ENCODE results near the gene B3GALT5.

B3GALT5 gene

DNA sequence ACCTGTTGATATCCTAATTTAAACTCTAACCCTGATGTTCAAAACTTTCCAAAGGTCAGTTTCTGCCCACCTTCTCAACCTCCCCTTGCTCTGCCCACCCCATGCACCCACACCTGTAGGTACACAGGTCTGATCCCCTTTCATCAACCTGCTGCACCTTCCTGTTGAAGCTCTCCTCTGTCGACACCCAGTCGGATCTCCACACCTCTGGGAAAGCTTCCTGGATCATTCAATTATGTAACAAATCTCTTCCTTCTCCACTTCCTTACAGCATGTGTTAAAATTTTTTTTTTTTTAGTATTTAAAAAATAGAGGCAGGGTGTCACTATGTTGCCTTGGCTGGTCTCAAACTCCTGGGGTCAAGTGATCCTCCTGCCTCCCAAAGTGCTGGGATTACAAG is 87.6 kb downstream of the B3GALT5 start:
- DNase-seq (ENCODE audit: low spot score) = no peak

DNA sequence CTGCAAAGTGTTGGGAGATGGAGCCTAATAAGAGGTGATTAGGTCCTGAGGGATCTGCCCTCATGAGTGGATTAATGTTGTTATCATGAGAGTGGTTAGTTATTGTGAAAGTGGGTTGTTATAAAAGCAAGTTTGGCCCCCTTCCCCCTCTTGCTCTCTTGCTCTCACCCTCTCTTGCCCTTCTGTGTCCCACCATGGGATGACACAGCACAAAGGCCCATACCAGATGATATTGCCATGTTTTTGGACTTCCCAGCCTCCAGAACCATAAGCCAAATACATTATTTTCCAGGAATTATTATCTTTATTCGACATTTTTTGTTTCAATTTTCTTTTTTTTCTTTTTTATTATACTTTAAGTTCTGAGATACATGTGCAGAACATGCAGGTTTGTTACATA is 90.8 kb downstream of the B3GALT5 start:
- no peak for DNase-seq (ENCODE audit: low spot score)

DNA sequence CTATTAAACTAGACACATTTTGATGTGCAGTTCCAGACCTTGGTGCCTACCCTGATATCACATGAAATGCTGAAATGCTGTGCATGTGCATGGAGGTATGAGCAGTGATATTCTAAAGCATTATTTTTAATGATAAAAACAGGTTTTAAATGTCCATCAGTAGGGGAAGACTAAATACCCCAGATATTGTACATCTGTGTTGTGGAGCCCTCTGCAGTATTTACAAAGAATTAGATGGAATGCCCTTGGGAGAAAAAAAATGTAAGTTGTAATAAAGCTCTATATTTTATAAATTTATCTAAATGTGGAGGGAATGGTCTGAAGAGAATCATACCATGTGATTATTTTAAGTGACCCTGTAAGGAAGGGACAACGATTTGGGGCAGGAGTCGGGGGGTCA is 93.1 kb downstream of the B3GALT5 start:
- DNase-seq (ENCODE audit: low spot score) = no peak

DNA sequence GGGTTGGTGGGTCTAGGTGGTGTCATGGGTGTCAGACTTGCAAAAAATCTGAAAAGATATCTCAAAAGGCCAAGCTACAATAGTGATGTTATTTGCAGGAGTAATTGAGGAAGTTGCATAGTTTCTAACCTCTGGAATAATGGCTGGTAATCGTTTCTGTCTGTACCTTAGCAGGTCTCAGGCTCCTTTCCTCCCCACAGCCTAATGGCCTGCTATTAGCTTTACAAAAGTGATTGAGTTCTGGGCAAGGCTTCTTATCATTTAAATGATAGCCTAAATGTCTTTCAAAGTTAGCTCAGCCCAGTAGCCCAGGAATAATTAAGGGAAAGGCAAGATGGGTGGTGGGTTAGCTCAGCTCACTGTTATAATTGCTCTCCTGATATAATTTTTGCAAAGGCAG is 94.6 kb downstream of the B3GALT5 start:
- no peak for DNase-seq (ENCODE audit: low spot score)

DNA sequence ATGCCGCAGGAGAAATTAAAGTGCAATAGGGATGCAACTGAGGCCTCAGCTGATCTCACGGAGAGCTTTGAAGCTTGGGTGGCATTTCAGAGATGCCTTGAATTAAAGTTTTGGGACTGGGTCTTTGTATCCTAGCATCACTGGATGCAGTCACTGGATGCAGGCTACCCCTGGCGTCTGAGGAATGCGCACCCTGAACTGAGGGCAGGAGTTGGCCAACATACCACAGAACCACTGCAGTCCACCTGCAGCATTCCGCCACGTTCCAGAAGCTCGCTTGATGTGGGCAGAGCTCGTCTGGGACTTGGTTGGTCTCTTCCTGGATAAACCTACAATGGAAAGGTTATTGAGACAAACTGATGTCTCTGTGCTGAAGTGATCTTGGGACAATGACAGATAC is 98.1 kb downstream of the B3GALT5 start:
- no peak for DNase-seq (ENCODE audit: low spot score)

DNA sequence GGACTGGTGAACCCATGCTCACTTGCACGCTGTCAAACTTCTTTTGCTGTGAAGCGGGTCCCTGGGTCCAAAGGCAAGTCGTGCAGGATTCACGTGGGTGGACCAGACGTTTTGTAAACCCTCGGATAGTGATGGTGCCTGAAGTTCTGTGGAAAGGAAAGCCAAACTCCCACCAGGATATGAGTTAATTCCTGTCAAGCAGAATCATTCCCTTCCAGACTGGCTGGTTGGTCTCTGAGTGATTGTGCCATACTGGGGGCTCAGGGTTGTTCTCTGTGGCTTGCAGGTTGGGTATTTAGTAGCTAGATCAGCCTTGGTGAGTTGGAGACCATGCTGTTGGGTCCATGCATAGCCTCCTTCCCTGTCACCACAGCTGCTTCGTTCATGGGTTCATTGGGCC is 99.5 kb downstream of the B3GALT5 start:
- no peak for DNase-seq (ENCODE audit: low spot score)

DNA sequence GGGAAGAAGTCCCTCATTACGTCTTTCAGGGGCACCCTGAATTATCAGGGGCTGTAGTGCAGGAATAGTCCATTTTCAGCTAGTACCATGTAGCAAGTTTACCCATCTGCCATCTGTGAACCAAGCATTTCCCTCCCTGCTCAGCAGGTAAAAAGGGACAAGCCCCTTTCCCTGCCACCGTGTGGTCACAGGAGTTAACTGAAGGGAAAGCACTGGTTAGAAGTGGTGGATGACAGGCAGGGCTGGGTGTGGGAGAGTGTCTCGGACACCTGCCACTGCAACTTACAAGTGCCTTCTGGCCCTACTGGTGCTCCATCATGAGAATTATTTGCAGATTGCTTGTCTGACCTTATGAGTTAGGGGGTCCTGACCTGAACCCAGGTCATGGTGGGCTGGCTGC is 100.2 kb downstream of the B3GALT5 start:
- DNase-seq (ENCODE audit: low spot score) = no peak

DNA sequence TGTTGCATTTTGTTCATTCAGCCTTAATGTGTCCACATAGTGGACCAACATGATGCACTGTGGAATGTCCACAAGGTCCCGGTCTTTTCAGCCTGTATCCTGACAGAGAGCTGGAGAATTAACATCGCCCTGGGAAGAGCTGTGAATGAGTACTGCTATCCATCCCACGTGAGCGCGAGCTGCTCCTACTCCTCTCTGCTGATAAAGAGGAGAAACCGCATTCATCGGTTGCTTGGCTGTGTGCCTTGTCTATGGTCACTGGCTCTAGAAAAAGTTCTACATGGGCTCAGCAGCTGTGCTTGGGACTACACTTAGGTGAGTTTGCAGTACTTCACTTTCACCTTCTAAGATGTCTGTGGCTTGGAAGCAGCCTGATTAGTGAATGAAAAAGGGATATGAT is 101.2 kb downstream of the B3GALT5 start:
- DNase-seq (ENCODE audit: low spot score) = no peak

DNA sequence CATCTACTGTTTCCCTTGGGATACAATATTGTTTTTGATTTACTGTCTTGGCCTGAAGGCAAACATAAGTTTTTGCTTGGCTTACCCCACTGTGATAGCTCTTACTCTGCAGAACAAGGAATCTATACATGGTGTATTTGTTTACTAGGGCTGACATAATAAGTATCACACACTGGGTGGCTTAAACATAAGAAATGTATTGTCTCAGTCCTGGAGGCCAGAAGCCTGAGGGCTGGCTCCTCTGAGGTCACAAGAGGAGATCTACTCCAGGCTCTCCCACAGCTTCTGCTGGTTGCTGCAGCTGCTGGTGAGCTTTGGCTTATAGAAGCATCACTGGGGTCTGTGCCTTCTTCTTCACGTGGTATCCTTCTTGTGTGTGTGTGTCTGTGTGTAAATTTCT is 101.6 kb downstream of the B3GALT5 start:
- no peak for DNase-seq (ENCODE audit: low spot score)

DNA sequence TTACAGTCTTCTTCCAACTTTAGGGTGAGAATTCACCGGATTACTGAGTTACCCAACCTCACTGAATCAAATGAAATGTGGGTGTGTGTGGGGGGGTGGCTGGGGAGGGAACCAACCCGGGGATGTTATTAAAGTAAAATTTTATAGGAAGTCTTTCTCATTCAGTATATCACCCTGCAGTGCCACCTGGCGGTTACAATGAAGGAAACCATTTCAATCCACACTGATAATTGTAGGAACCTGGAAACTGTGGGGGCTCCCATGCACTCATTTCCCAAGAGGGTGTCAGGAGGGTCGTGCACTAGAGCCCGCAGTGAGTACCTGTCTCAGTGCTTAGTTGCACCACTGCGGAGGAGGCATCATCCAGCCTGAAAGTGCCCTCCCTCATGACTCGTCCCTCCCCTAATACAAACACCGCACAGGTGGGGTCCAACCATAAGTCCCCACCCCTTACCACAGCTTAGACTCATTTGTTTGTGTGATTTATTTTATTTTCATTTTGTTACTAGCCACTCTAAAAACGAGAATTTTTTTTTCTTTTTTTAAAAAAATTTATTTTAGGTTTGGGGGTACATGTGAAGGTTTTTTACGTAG is 103.2 kb downstream of the B3GALT5 start:
- peak; percentile 8 for DNase-seq (ENCODE audit: low spot score)

DNA sequence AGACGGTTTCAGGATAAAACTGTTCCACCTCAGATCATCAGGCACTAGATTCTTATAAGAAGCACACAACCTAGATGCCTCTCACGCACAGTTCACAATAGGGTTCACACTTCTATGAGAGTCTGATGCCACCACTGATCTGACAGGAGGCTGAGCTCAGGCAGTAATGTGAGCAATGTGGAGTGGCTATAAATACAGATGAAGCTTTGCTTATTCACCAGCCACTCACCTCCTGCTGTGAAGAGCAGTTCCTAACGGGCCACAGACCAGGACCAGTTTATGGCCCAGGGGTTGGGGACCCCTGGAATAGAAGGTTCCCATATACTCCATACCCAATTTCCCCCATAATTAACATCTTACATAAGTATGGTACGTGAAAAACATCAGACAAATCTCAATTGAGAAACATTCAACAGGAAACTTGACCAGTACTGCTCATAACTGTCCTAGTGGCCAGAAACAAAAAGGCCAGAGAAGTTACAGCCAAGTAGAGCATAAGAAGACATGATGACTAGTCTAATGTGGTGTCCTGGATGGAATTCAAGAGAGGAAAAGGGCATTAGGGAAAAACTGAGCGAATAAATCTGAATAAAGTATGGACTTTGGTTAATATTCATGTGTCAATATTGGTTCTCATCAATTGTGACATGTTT is 107.5 kb downstream of the B3GALT5 start:
- DNase-seq (ENCODE audit: low spot score) = no peak

DNA sequence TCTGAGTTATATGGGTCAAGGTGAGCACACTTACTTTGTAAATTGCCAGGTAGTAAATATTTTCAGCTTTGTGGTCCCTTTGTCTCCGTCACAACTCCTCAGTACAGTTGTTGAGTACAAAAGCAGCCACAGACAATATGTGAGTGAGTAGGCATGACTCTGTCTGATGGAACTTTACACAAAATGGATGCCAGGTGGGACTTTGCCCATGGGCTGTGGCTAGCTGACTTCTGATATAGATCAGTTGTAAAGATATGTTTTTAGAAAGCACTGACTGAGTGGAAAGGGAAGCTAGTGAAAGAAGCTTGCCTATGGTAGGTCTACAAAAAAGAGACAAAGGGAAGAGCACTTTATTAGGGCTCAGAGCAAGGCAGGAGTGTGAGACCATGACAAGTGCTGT is 109.1 kb downstream of the B3GALT5 start:
- no peak for DNase-seq (ENCODE audit: low spot score)

All from hematopoietic multipotent progenitor cell treated with erythropoietin and hydrocortisone succinate and interleukin-3 and kit ligand, for 17 days (in vitro differentiated cells).